SIG-M5 treated with dmso at 0.1 percent for 504 hours (cell line): Measurements from ENCODE around the gene GLTPD2.

ENCODE experiments used
- DNase-seq: peaks from one replicate; lab custom pipeline; 2025; ENCODE audit not compliant: unreplicated experiment; lab: John Stamatoyannopoulos, UW

Gene GLTPD2

GRCh38 chr17:4788807-4789700, at the start of gene GLTPD2:
GLTPD2 (plus strand) TSS chr17:4788964; CDS start chr17:4789012, 48 bp downstream.
- no peak for DNase-seq

- no peak for DNase-seq
These were observed 49.4 kb upstream of the GLTPD2 start, which contains the start of the genes CXCL16 and ZMYND15 for GRCh38 chr17:4739122-4740024. CXCL16 (minus strand) TSS chr17:4739928; CDS start chr17:4739339, 589 bp downstream. ZMYND15 (plus strand) TSS chr17:4739833; CDS start chr17:4740549, 716 bp downstream.

GRCh38 chr17:4740025-4740351, 48.8 kb upstream of the GLTPD2 start:
- no peak for DNase-seq

- no peak for DNase-seq
These were observed 48.2 kb upstream of the GLTPD2 start for GRCh38 chr17:4740584-4740983.

GRCh38 chr17:4741544-4741943, 47.2 kb upstream of the GLTPD2 start:
- no peak for DNase-seq

- DNase-seq, result no peak
These were observed 46.6 kb upstream of the GLTPD2 start for GRCh38 chr17:4742133-4742532.

- no peak for DNase-seq
These were observed 46.1 kb upstream of the GLTPD2 start for GRCh38 chr17:4742629-4743028.

- no peak for DNase-seq
These were observed 45.5 kb upstream of the GLTPD2 start for GRCh38 chr17:4743216-4743615.

GRCh38 chr17:4743898-4744297, 44.9 kb upstream of the GLTPD2 start:
- no peak for DNase-seq

- no peak for DNase-seq
These were observed 43.5 kb upstream of the GLTPD2 start for GRCh38 chr17:4744999-4745969.

- peak; percentile 43 for DNase-seq
These were observed 40.9 kb upstream of the GLTPD2 start for GRCh38 chr17:4747847-4748246.

- DNase-seq, result no peak
These were observed 40.1 kb upstream of the GLTPD2 start for GRCh38 chr17:4748686-4749085.

GRCh38 chr17:4750606-4751005, 38.2 kb upstream of the GLTPD2 start:
- DNase-seq, result no peak

GRCh38 chr17:4751932-4752331, 36.8 kb upstream of the GLTPD2 start:
- no peak for DNase-seq

GRCh38 chr17:4753392-4753791, 35.4 kb upstream of the GLTPD2 start:
- DNase-seq, result no peak

GRCh38 chr17:4759776-4760236, 29.0 kb upstream of the GLTPD2 start:
- DNase-seq, result peak; percentile 41

GRCh38 chr17:4764595-4764994, 24.2 kb upstream of the GLTPD2 start:
- DNase-seq, result peak; percentile 78

- DNase-seq, result peak; percentile 51
These were observed 22.6 kb upstream of the GLTPD2 start for GRCh38 chr17:4766201-4766600.

GRCh38 chr17:4766723-4767122, 22.0 kb upstream of the GLTPD2 start:
- no peak for DNase-seq

- DNase-seq, result peak; percentile 17
These were observed 20.5 kb upstream of the GLTPD2 start for GRCh38 chr17:4768298-4768697.
